Parathyroid adenoma (tissue), 2 donors: ENCODE results near the gene GPR162.

Source experiments
- H2AFZ ChIP-seq: fragments of 300-600 bp; sonication (generic); one replicate; pipeline ENCODE4 v1.7.0; 2017; ENCODE audit warnings: antibody characterized with exemption, mild to moderate bottlenecking
- H3K27ac ChIP-seq: fragments of 300-600 bp; sonication (generic); one replicate; pipeline ENCODE4 v1.7.0; 2017
- H3K27me3 ChIP-seq: fragments of 300-600 bp; sonication (generic); one replicate; pipeline ENCODE4 v1.7.0; 2017; ENCODE audit warnings: low read length; ENCODE audit not compliant: control insufficient read depth, insufficient read depth
- H3K36me3 ChIP-seq: fragments of 300-600 bp; sonication (generic); one replicate; pipeline ENCODE4 v1.7.0; 2017; ENCODE audit warnings: low read length; ENCODE audit not compliant: control insufficient read depth, insufficient read depth
- H3K4me1 ChIP-seq: fragments of 300-600 bp; sonication (generic); one replicate; pipeline ENCODE4 v1.7.0; 2017; ENCODE audit warnings: control low read depth
- H3K4me2 ChIP-seq: fragments of 300-600 bp; sonication (generic); one replicate; pipeline ENCODE4 v1.7.0; 2017; ENCODE audit warnings: low read length
- H3K4me3 ChIP-seq: fragments of 300-600 bp; sonication (generic); one replicate; pipeline ENCODE4 v1.7.0; 2017; ENCODE audit warnings: low read depth, low read length
- H3K79me2 ChIP-seq: fragments of 300-600 bp; sonication (generic); one replicate; pipeline ENCODE4 v1.7.0; 2017; ENCODE audit warnings: control low read depth
- H3K9ac ChIP-seq: fragments of 300-600 bp; sonication (generic); one replicate; pipeline ENCODE4 v1.7.0; 2017; ENCODE audit warnings: mild to moderate bottlenecking
- H3K9me3 ChIP-seq: fragments of 300-600 bp; sonication (generic); one replicate; pipeline ENCODE4 v1.7.0; 2017; ENCODE audit warnings: low read length; ENCODE audit not compliant: control insufficient read depth
- TF ChIP-seq, protein P1 (sequence below): fragments of 300-600 bp; sonication (generic); IDR thresholded peaks from one replicate; pipeline ENCODE4 v1.7.0; 2017; ENCODE audit warnings: antibody characterized with exemption, mild to moderate bottlenecking
- donor health status: primary hyperparathyroidism.

GPR162 gene

DNA sequence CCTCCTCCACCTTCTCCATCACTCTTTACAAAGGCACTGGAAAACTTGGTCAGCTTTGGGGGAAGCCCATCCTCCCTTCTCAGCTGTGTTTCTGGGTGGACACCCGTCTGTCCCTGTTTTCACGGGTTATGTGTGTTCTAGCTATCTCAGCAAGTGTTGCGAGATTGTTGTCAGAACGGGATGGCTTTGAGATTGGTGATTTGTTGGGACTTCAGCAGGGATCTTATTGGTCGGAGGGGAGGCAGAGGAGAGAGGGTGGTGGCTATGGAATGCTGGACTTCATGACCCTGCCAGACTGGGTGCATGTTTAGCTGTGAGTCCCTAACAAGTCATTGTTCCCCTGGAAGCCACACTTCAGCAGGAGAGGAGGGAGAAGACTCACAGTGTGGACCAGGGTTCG is 32.4 kb downstream of the GPR162 start:
- no peaks in the 10 kb centered on the region for H3K9me3 ChIP-seq
- no peak overlapping the region for H3K4me3 ChIP-seq
- no peaks in the 10 kb centered on the region for H3K27me3 ChIP-seq
- H3K4me1 ChIP-seq: peaks cover 17% of the 10 kb centered on the region
- no peak overlapping the region for H2AFZ ChIP-seq
- no peak overlapping the region for H3K27ac ChIP-seq
- TF ChIP-seq, protein P1, sequence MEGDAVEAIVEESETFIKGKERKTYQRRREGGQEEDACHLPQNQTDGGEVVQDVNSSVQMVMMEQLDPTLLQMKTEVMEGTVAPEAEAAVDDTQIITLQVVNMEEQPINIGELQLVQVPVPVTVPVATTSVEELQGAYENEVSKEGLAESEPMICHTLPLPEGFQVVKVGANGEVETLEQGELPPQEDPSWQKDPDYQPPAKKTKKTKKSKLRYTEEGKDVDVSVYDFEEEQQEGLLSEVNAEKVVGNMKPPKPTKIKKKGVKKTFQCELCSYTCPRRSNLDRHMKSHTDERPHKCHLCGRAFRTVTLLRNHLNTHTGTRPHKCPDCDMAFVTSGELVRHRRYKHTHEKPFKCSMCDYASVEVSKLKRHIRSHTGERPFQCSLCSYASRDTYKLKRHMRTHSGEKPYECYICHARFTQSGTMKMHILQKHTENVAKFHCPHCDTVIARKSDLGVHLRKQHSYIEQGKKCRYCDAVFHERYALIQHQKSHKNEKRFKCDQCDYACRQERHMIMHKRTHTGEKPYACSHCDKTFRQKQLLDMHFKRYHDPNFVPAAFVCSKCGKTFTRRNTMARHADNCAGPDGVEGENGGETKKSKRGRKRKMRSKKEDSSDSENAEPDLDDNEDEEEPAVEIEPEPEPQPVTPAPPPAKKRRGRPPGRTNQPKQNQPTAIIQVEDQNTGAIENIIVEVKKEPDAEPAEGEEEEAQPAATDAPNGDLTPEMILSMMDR: no peak
- no peak overlapping the region for H3K4me2 ChIP-seq
- H3K36me3 ChIP-seq: no peaks in the 10 kb centered on the region
- H3K9ac ChIP-seq: no peak overlapping the region
- H3K79me2 ChIP-seq: peaks cover 28% of the 10 kb centered on the region

DNA sequence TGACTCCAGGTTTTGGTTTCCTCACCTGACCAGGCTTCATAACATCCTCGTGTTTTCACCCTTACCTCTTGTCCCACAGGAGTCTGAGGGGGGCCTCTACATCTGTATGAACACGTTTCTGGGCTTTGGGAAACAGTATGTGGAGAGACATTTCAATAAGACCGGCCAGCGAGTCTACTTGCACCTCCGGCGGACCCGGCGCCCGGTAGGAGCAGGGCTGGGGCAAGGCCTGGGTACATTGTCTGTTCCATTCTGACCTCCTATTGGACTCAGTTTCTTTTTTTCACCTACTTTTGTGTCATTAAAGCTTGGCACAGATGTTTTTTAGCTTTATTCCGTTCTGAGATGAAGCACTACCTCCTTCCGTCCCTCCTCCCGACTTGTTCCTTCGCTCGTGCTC is 33.7 kb downstream of the GPR162 start:
- Histone ChIP-seq H3K9me3 (no peaks in the 10 kb centered on the region), H3K27me3 (no peaks in the 10 kb centered on the region), H3K79me2 (peaks cover 28% of the 10 kb centered on the region), H3K36me3 (no peaks in the 10 kb centered on the region), H3K4me2 (no peak overlapping the region), H3K4me1 (peaks cover 17% of the 10 kb centered on the region), H3K27ac (no peak overlapping the region), H2AFZ (no peak overlapping the region), H3K9ac (no peak overlapping the region), H3K4me3 (no peak overlapping the region)
- TF ChIP-seq, protein P1: no peak

DNA sequence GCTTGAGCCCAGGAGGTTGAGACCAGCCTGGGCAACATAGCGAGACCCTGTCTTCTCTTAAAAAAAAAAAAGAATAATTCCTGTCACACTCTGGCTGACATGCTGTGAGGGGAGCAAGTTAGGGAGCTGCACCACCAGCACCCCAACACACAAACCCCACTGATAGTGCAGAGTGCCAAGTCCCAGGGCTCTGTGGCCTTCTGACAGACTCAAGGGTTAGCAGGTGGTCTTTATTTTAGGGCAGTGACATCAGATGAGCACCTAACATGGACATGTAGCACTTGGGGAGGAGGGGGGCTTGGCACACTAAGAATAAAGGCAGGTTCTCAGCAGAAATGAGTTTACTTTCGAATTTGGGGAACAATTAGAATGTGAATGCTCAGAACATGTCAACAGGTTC is 37.2 kb downstream of the GPR162 start:
- H3K4me1 ChIP-seq: peaks cover 4% of the 10 kb centered on the region
- H2AFZ ChIP-seq: no peak overlapping the region
- no peaks in the 10 kb centered on the region for H3K9me3 ChIP-seq
- TF ChIP-seq, protein P1: no peak
- no peak overlapping the region for H3K27ac ChIP-seq
- H3K36me3 ChIP-seq: no peaks in the 10 kb centered on the region
- H3K9ac ChIP-seq: no peak overlapping the region
- H3K4me3 ChIP-seq: no peak overlapping the region
- H3K79me2 ChIP-seq: peaks cover 23% of the 10 kb centered on the region
- H3K4me2 ChIP-seq: no peak overlapping the region
- H3K27me3 ChIP-seq: no peaks in the 10 kb centered on the region

DNA sequence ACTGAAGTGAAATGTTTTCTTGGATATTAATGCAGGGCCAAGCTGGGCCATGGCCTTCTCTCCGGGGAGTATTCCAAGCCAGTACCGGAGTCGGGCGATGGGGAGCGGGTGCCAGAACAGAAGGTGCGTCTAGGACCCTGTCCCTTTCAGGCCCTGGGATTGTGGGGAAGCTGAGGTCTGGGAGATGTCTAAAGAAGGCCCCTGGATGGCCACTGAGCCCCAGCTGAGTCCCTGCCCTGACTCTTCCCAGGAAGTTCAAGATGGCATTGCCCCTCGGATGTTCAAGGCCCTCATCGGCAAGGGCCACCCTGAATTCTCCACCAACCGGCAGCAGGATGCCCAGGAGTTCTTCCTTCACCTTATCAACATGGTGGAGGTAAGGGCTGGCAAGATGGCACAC is 38.5 kb downstream of the GPR162 start:
- no peak overlapping the region for H2AFZ ChIP-seq
- no peak overlapping the region for H3K27ac ChIP-seq
- H3K4me2 ChIP-seq: no peak overlapping the region
- no peaks in the 10 kb centered on the region for H3K27me3 ChIP-seq
- H3K9ac ChIP-seq: no peak overlapping the region
- TF ChIP-seq, protein P1: no peak
- no peaks in the 10 kb centered on the region for H3K9me3 ChIP-seq
- no peaks in the 10 kb centered on the region for H3K36me3 ChIP-seq
- H3K79me2 ChIP-seq: peaks cover 12% of the 10 kb centered on the region
- H3K4me1 ChIP-seq: no peaks in the 10 kb centered on the region
- H3K4me3 ChIP-seq: no peak overlapping the region

DNA sequence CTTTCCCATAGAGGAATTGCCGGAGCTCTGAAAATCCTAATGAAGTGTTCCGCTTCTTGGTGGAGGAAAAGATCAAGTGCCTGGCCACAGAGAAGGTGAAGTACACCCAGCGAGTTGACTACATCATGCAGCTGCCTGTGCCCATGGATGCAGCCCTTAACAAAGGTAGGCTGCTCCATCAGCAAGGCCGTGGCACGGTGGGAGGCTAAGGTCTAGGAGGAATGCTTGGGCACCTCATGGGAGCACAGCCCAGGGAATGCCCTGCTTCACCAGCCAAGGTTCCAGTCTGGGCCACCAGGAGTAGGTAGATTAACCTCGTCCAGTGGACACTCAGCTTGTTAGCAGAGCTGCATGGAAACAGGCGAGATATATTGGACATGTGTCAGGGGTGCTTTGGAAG is 39.3 kb downstream of the GPR162 start:
- no peak overlapping the region for H3K4me3 ChIP-seq
- H3K27me3 ChIP-seq: no peaks in the 10 kb centered on the region
- H3K9me3 ChIP-seq: no peaks in the 10 kb centered on the region
- H3K4me1 ChIP-seq: no peaks in the 10 kb centered on the region
- TF ChIP-seq, protein P1: no peak
- peaks cover 5% of the 10 kb centered on the region for H3K79me2 ChIP-seq
- no peak overlapping the region for H3K9ac ChIP-seq
- no peak overlapping the region for H3K27ac ChIP-seq
- H2AFZ ChIP-seq: no peak overlapping the region
- no peaks in the 10 kb centered on the region for H3K36me3 ChIP-seq
- H3K4me2 ChIP-seq: no peak overlapping the region
